ENCODE measurements around the gene LAMC3. TPM values are rescaled to one million over a fixed set of nuclear protein-coding genes. Genes with fewer than 3 reads are reported as not detected.
"Not testable (repeated sequence)": the region's sequence is repeated elsewhere in the genome, so short reads cannot be mapped to it uniquely, and the experiment has no call there.

The LAMC3 gene
- total and polyA plus RNA-seq, 8 donors = 0.61 to 9.6 (median 0.93) TPM; not detected in 1

DNA sequence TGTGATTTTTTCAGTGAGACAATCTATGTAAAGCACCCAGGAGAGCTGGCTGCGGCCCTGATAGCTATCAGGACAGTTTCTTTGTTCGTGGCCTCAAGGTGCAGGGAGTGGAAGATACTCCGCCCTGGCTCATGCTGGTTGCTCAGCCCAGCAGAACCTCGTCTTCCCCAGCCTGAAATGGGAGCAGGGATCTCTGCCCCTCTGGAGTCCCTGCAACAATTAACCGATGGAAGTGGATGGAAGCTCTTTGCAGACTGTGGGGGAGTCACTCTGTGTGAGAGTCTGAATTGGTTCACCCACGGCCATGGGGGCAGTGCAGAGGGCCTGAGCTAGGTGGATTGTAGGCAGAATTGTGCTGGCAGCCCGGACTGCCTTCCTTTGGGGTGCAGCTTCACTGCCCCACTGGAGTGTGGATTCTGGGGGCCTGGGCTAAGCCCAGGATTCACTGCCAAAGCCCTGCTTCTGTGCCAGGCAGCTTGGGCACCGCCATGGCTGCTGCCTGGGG lies 90.2 kb downstream of the LAMC3 start:
- Histone ChIP-seq H3K36me3 (no peaks in the 10 kb centered on the region), H3K27ac (no peak overlapping the region), H3K4me3 (no peak overlapping the region), H3K27me3 (peaks cover 0 to 46% (median 23%) of the 10 kb centered on the region in 3 donors), H3K4me1 (peaks cover 9 to 27% (median 20%) of the 10 kb centered on the region in 4 donors), H3K9me3 (no peaks in the 10 kb centered on the region)
- no peak for DNase-seq
- 82 to 92% (median 88%) methylated on average over 4 to 8 of the region's 8 CpGs for WGBS, 5 donors
- no peak for TF ChIP-seq POLR2A (IDR thresholded peaks at IDR 0.05)
- no peak for TF ChIP-seq EP300 (IDR thresholded peaks at IDR 0.05)
- TF ChIP-seq POLR2AphosphoS5 (IDR thresholded peaks at IDR 0.05) = no peak
- TF ChIP-seq, protein P1, sequence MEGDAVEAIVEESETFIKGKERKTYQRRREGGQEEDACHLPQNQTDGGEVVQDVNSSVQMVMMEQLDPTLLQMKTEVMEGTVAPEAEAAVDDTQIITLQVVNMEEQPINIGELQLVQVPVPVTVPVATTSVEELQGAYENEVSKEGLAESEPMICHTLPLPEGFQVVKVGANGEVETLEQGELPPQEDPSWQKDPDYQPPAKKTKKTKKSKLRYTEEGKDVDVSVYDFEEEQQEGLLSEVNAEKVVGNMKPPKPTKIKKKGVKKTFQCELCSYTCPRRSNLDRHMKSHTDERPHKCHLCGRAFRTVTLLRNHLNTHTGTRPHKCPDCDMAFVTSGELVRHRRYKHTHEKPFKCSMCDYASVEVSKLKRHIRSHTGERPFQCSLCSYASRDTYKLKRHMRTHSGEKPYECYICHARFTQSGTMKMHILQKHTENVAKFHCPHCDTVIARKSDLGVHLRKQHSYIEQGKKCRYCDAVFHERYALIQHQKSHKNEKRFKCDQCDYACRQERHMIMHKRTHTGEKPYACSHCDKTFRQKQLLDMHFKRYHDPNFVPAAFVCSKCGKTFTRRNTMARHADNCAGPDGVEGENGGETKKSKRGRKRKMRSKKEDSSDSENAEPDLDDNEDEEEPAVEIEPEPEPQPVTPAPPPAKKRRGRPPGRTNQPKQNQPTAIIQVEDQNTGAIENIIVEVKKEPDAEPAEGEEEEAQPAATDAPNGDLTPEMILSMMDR (IDR thresholded peaks at IDR 0.05) = no peak
- intact Hi-C loops (cut with DNase I; ENCODE audit: low total_unique reads) = no loop called here

DNA sequence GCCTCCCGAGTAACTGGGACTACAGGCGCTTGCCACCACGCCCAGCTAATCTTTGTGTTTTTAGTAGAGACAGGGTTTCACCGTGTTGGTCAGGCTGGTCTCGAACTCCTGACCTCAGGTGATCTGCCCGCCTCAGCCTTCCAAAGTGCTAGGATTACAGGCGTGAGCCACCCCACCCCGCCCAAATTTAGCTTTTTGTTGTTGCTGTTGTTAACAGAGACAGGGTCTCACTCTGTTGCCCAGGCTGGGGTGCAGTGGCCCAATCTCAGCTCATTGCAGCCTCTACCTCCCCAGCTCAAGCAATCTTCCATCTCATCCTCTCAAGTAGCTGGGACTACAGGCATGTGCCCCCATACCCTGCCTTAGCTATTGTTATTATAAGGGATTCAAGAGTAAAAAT lies 90.9 kb downstream of the LAMC3 start:
- Histone ChIP-seq H3K27me3 (peaks cover 0 to 39% (median 22%) of the 10 kb centered on the region in 3 donors), H3K4me1 (peaks cover 9 to 27% (median 20%) of the 10 kb centered on the region in 4 donors)
- H3K9me3 ChIP-seq; H3K27ac ChIP-seq; intact Hi-C loops (cut with DNase I; ENCODE audit: low total_unique reads); H3K4me3 ChIP-seq; H3K36me3 ChIP-seq; DNase-seq: not testable (repeated sequence)
- WGBS, 5 donors = 82 to 93% (median 87%) methylated on average over 8 of the region's 8 CpGs

DNA sequence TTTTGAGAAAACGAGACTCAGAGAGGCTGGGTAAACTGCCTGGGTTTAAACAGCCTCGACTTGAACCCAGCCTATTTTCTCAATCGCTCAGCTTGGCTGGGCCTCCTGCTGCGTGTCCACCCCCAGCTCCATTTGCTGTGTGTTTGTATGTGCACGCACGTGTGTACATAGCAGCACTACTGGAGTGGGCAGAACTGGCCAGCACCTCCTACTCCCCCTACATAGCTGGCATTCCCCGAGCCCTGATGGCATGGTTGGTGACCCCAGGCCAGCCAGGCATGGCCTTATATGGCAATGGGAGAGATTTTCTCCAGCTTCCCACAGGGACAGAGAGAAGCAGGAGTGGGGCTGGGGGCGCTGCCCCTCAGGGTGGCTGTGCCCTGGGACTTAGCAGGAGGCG lies 91.5 kb downstream of the LAMC3 start:
- TF ChIP-seq, protein P1 (IDR thresholded peaks at IDR 0.05) = no peak
- TF ChIP-seq POLR2A (IDR thresholded peaks at IDR 0.05) = no peak
- no peak for TF ChIP-seq EP300 (IDR thresholded peaks at IDR 0.05)
- TF ChIP-seq POLR2AphosphoS5 (IDR thresholded peaks at IDR 0.05) = no peak
- H3K4me3 ChIP-seq = no peak overlapping the region
- 80 to 92% (median 88%) methylated on average over 9 of the region's 9 CpGs for WGBS, 5 donors
- H3K27me3 ChIP-seq = peaks cover 0 to 33% (median 17%) of the 10 kb centered on the region in 3 donors
- intact Hi-C loops (cut with DNase I; ENCODE audit: low total_unique reads) = no loop called here
- H3K9me3 ChIP-seq = no peaks in the 10 kb centered on the region
- H3K27ac ChIP-seq = no peak overlapping the region
- no peak for DNase-seq
- H3K36me3 ChIP-seq = no peaks in the 10 kb centered on the region
- H3K4me1 ChIP-seq = peaks cover 9 to 25% (median 19%) of the 10 kb centered on the region in 4 donors

DNA sequence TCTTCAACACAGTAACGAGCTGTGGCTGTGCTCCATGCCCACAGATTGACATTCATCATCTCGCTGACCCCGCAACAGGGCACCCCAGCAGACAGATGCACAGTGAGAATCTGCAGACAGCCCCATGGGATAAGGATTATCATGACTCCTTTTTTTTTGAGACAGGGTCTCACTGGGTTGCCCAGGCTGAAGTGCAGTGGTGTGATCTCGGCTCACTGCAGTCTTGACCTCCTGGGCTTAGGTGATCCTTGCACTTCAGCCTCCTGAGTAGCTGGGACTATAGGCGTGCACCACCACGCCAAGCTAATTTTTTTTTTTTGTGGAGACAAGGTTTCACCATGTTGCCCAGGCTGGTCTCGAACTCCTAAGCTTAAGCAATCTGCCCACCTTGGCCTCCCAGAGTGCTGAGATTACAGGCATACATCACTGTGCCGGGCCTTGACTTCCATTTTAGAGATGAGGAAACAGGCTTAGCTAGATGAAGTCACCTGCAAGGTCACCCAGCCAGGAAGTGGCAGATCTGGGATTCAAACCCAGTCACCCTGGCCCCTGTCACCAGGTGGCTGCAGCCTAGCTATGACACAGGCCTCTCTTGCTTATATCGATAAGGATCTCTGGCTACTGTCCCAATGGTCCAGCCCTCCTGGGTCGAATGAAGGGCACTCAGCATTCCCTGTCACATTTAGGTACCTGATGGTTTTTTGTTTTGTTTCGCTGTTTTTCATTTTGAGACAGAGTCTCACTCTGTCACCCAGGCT lies 92.4 kb downstream of the LAMC3 start:
- H3K4me3 ChIP-seq = no peak overlapping the region
- intact Hi-C loops (cut with DNase I; ENCODE audit: low total_unique reads) = no loop called here
- no peaks in the 10 kb centered on the region for H3K36me3 ChIP-seq
- TF ChIP-seq POLR2A (IDR thresholded peaks at IDR 0.05) (no peak), POLR2AphosphoS5 (IDR thresholded peaks at IDR 0.05) (no peak), EP300 (IDR thresholded peaks at IDR 0.05) (no peak)
- TF ChIP-seq, protein P1 (IDR thresholded peaks at IDR 0.05) = no peak
- no peak for DNase-seq
- H3K27me3 ChIP-seq = peaks cover 0 to 23% (median 8%) of the 10 kb centered on the region in 3 donors
- peaks cover 8 to 16% (median 11%) of the 10 kb centered on the region in 4 donors for H3K4me1 ChIP-seq
- H3K9me3 ChIP-seq = no peaks in the 10 kb centered on the region
- H3K27ac ChIP-seq = no peak overlapping the region
- 85 to 89% (median 88%) methylated on average over 11 of the region's 11 CpGs for WGBS, 5 donors

DNA sequence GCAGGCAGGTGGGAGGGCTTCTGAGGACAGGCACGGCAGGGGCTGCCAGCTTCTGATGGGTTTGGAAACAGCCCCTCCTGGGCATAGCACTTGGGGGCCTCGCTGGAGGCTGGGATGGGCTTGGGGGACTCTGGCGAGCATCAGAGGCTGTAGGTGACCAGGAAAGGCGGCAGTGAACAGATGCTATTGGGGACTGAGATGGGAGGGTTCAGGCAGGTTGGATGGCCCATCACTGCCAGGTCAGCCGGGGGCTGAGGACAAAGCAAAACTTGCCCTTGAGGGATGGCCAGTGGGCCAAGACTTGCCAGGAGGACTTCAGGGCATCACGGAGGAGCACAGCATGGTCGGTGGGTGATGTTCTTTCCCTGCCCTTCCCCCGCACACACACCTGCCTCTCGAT lies 94.0 kb downstream of the LAMC3 start:
- Histone ChIP-seq H3K27ac (no peak overlapping the region), H3K4me1 (no peaks in the 10 kb centered on the region), H3K4me3 (no peak overlapping the region), H3K27me3 (peaks cover 0 to 7% (median 0%) of the 10 kb centered on the region in 3 donors), H3K9me3 (no peaks in the 10 kb centered on the region), H3K36me3 (no peaks in the 10 kb centered on the region)
- intact Hi-C loops (cut with DNase I; ENCODE audit: low total_unique reads) = no loop called here
- WGBS, 5 donors = 78 to 90% (median 87%) methylated on average over 9 of the region's 9 CpGs
- no peak for DNase-seq
- no peak for TF ChIP-seq POLR2A (IDR thresholded peaks at IDR 0.05)
- TF ChIP-seq, protein P1 (IDR thresholded peaks at IDR 0.05) = no peak
- no peak for TF ChIP-seq EP300 (IDR thresholded peaks at IDR 0.05)

Data from stomach (tissue), 9 donors.